ACC112 (cell line): ENCODE data around the gene MT2A.

Experiments used
- H2AFZ ChIP-seq: fragments of 200-600 bp; sonication (generic); one replicate; pipeline ENCODE4 v1.6.0; 2017; ENCODE audit warnings: antibody characterized with exemption, low read length; ENCODE audit not compliant: unreplicated experiment
- H3K27ac ChIP-seq: fragments of 200-600 bp; sonication (generic); 2 replicates; pipeline ENCODE4 v1.5.1; 2014; ENCODE audit warnings: low read depth, mild to moderate bottlenecking, antibody characterized with exemption, low read length, moderate library complexity
- H3K27me3 ChIP-seq: fragments of 200-600 bp; sonication (generic); 2 replicates; pipeline ENCODE4 v1.6.1; 2014; ENCODE audit warnings: mild to moderate bottlenecking, antibody characterized with exemption, low read length, moderate library complexity, mixed read lengths; ENCODE audit not compliant: insufficient read depth
- H3K36me3 ChIP-seq: fragments of 200-600 bp; sonication (generic); 2 replicates; pipeline ENCODE4 v1.6.1; 2016; ENCODE audit warnings: mild to moderate bottlenecking, antibody characterized with exemption, low read length, moderate library complexity, mixed read lengths; ENCODE audit not compliant: insufficient read depth
- H3K4me1 ChIP-seq: fragments of 200-600 bp; sonication (generic); one replicate; pipeline ENCODE4 v1.6.1; 2016; ENCODE audit warnings: low read length, mixed read lengths; ENCODE audit not compliant: insufficient read depth, unreplicated experiment, control insufficient read depth
- H3K4me3 ChIP-seq: fragments of 200-600 bp; sonication (generic); 2 replicates; pipeline ENCODE4 v1.5.1; 2014; ENCODE audit warnings: mild to moderate bottlenecking, low read depth, low read length
- H3K79me2 ChIP-seq: fragments of 200-600 bp; sonication (generic); one replicate; pipeline ENCODE4 v1.6.0; 2016; ENCODE audit warnings: low read length; ENCODE audit not compliant: control insufficient read depth, unreplicated experiment, insufficient read depth

MT2A gene

DNA sequence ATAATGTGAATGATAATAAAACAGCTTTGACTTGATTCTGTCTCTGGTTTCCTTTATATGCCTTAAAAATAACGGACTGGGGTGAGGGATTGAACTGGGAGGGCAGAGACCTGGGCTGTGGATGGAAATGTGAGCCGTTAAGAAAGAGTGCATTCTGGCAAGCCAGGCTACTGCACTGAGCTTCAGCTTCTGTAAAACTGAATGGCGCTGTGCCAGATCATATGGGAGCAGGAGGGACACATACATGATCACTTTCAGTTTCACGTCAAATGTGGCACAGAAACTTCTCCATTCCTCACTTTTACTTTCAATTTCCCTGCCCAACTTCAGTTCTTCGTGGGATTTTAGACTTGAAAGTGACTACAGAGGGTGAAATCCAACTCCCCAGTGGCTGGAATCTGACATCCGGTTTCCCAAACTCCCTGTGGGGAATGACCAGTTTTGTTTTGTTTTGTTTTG lies 1.1 kb downstream of the MT2A start:
- peak overlapping the region; percentile 92 for H3K4me3 ChIP-seq
- H3K36me3 ChIP-seq, result peaks cover 5% of the 10 kb centered on the region; the same call in 1 of the 2 replicates
- H3K27me3 ChIP-seq, result no peaks in the 10 kb centered on the region
- H2AFZ ChIP-seq, result no peak overlapping the region
- peaks cover 67% of the 10 kb centered on the region for H3K4me1 ChIP-seq
- H3K79me2 ChIP-seq, result peaks cover 18% of the 10 kb centered on the region
- H3K27ac ChIP-seq, result peak overlapping the region; percentile 99

DNA sequence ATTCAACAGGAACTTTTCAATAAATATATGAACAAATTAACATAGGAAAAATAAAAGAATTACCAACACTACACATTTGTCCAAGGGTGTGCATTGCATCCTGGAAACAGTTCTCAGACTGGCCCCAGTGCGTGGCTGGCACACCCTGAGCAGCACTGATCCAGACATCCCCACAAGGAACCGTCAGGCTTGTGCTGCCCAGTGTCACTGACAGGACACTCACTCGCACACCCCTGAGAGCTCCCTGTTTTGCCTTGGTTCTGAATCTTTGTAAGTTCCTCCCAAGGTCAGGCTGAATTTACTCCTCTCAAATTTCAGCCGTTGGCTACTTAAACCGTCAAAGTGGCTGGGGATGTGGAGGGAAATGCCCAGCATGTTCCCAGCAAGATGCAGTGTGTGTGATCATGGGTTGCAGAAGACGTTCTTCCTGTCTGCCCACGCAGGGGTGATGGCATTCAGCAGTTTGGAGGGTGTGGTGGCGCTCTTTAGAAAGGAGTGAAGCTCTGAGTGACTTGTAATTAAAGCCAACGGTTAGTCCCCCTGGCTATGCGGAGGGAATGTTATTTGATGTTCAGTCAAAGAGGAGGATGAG lies 1.7 kb downstream of the MT2A start:
- Histone ChIP-seq H3K27ac (peak overlapping the region; percentile 99), H3K27me3 (no peaks in the 10 kb centered on the region), H2AFZ (no peak overlapping the region), H3K36me3 (peaks cover 5% of the 10 kb centered on the region; the same call in 1 of the 2 replicates), H3K79me2 (peaks cover 18% of the 10 kb centered on the region), H3K4me1 (peaks cover 71% of the 10 kb centered on the region), H3K4me3 (peak overlapping the region; percentile 92)

DNA sequence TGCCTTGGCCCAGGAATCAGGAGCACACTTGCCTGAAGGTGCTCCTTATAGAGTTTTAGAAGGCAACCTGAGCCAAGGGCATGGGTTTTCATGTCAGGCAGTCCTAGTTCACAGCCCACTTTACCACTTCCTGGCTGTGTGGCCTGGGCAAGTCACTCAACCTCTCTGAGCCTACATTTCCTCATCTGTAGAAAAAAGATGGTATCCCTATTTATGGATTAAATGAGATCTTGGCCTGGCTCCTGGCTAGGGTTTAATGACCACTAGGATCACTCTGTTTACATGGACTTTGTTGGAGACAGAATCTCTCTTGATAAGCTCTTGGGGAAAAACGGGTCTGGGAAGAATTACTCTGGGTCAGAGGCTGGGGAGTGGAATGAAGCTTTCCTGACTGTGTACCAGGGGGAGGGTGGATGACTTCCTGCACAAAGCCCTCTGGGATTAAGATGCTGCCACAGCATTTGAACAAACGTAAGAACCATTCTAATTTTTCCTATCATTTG lies 2.3 kb downstream of the MT2A start:
- H3K4me3 ChIP-seq, result peak overlapping the region; percentile 92
- H3K36me3 ChIP-seq, result peaks cover 5% of the 10 kb centered on the region; the same call in 1 of the 2 replicates
- no peak overlapping the region for H2AFZ ChIP-seq
- H3K4me1 ChIP-seq, result peaks cover 68% of the 10 kb centered on the region
- H3K27me3 ChIP-seq, result no peaks in the 10 kb centered on the region
- peak overlapping the region; percentile 99 for H3K27ac ChIP-seq
- H3K79me2 ChIP-seq, result peaks cover 18% of the 10 kb centered on the region

DNA sequence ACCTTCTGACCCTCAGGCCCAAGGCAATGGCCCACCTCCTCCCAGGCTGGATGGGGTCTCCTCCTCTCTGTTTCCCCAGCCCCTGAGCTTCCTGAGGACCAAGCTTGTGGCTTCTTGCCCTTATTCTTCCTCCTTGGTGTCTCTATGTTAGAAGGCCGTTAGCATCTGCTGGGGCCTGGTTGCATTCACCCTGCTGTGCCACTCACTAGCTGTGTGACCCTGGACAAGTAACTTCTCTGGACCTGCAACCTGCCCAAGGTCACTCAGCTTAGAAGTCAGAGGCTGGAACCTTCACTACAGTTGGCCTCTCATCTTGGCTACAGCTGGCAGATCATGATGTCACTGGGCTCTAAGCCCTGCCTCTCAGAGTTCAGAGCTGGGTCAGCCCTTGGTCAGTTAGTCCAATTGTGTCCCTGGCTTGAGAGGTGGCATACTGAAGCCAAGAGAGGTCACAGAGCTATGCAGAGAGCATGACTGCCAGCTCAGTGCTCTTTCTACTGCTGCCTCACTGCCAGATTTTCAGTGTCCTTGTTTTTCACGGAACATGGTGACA lies 3.0 kb downstream of the MT2A start:
- no peak overlapping the region for H2AFZ ChIP-seq
- H3K4me1 ChIP-seq, result peaks cover 61% of the 10 kb centered on the region
- peak overlapping the region; percentile 99 for H3K27ac ChIP-seq
- H3K27me3 ChIP-seq, result no peaks in the 10 kb centered on the region
- H3K4me3 ChIP-seq, result peak overlapping the region; percentile 92
- peaks cover 5% of the 10 kb centered on the region; the same call in 1 of the 2 replicates for H3K36me3 ChIP-seq
- H3K79me2 ChIP-seq, result peaks cover 18% of the 10 kb centered on the region

DNA sequence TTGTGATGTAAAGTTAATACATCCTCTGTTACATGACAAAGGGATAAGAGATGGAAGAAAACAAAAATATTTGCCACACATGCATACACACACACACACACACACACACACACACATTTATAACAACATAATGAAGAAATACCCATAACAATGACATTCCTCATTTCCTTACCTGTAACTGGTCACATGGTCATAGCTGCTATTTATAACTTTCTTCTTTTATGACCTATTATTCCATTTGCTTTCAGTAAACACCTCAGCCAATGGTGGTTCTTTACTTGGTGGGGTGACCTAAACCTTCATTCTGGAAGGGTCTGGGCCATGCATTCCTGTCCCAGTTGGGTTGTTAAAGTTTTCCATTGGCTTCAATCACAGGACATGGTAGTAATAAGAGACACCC lies 5.3 kb downstream of the MT2A start:
- Histone ChIP-seq H3K27ac (peak overlapping the region; percentile 99), H2AFZ (no peak overlapping the region), H3K79me2 (peaks cover 24% of the 10 kb centered on the region), H3K4me3 (peak overlapping the region; percentile 57), H3K4me1 (peaks cover 63% of the 10 kb centered on the region), H3K36me3 (peaks cover 2% of the 10 kb centered on the region; the same call in 1 of the 2 replicates), H3K27me3 (no peaks in the 10 kb centered on the region)

DNA sequence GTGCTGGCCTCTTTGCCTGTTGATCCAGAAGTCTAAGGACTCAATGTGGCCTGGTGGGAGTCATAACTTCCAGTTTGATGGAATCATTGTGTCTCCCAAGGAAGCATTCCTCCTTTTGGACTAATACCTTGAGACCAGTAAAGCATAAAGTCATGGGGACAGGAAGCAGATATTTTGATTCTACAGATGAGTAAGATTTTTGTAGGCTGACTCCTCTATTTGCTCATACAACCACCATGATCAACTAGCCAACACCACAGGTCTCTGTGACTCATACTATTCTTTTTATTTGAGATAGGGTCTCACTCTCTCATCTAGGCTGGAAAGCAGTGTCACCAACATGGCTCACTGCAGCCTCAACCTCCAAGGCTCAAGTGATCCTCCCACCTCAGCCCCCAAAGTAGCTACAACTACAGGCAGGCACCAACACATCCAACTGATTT lies 6.2 kb downstream of the MT2A start:
- Histone ChIP-seq H3K27me3 (no peaks in the 10 kb centered on the region), H3K4me3 (peak overlapping the region; percentile 57; the same call in 1 of the 2 replicates), H3K27ac (peak overlapping the region; percentile 99), H3K4me1 (peaks cover 65% of the 10 kb centered on the region), H3K36me3 (no peaks in the 10 kb centered on the region), H3K79me2 (peaks cover 17% of the 10 kb centered on the region), H2AFZ (no peak overlapping the region)

DNA sequence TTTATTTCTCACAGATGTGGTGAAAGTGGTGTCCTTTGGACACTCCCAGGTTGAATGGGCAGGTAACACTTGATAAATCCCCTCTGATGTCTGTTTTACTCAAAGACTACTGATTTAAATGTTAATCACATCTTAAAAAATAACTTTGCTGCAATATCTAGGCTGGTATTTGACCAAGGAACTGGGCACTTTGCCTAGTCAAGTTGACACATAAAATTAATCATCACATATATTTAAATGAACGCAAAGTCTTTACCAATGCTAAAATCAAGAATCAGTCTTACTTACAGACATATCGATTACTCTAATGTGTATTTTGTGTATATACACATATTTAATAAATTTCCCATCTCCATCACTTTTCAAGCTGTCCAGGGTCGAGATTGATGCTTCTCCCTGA lies 7.0 kb downstream of the MT2A start:
- peaks cover 61% of the 10 kb centered on the region for H3K4me1 ChIP-seq
- H2AFZ ChIP-seq, result no peak overlapping the region
- no peaks in the 10 kb centered on the region for H3K36me3 ChIP-seq
- H3K27me3 ChIP-seq, result no peaks in the 10 kb centered on the region
- H3K4me3 ChIP-seq, result peak overlapping the region; percentile 57; the same call in 1 of the 2 replicates
- peak overlapping the region; percentile 99 for H3K27ac ChIP-seq
- H3K79me2 ChIP-seq, result peaks cover 17% of the 10 kb centered on the region

DNA sequence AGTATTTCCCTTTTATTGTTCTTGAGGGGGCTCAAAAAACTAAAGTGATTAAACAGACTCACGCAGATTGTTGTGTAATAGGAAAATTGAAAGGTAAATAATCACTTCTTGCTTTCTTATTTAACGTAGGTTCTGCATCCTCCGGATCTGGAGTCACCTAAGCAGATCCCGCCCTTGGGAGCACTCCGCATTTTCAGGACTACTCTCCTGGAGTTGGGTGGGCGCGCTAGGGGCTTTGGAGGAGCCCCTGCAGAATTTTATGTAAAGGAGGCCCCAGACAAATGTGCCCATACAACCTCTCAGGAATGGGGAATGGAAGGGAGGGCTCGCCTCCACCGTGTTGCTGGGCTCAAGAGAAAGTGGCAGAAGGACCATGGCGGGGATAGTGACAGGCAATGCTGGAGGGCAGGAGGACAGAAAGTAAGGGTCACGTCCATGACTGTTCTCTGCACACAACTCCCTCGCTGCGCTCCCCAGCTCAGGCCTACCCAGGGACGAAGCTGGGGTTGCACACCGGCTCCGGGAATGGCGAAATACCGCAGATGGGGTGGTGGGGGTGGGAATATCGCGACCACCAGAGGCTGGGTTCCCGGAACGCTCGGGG lies 8.3 kb downstream of the MT2A start:
- H3K36me3 ChIP-seq, result no peaks in the 10 kb centered on the region
- H3K79me2 ChIP-seq, result peaks cover 17% of the 10 kb centered on the region
- H3K4me1 ChIP-seq, result peaks cover 47% of the 10 kb centered on the region
- no peak overlapping the region for H2AFZ ChIP-seq
- peak overlapping the region; percentile 80 for H3K4me3 ChIP-seq
- no peaks in the 10 kb centered on the region for H3K27me3 ChIP-seq
- no peak overlapping the region for H3K27ac ChIP-seq

DNA sequence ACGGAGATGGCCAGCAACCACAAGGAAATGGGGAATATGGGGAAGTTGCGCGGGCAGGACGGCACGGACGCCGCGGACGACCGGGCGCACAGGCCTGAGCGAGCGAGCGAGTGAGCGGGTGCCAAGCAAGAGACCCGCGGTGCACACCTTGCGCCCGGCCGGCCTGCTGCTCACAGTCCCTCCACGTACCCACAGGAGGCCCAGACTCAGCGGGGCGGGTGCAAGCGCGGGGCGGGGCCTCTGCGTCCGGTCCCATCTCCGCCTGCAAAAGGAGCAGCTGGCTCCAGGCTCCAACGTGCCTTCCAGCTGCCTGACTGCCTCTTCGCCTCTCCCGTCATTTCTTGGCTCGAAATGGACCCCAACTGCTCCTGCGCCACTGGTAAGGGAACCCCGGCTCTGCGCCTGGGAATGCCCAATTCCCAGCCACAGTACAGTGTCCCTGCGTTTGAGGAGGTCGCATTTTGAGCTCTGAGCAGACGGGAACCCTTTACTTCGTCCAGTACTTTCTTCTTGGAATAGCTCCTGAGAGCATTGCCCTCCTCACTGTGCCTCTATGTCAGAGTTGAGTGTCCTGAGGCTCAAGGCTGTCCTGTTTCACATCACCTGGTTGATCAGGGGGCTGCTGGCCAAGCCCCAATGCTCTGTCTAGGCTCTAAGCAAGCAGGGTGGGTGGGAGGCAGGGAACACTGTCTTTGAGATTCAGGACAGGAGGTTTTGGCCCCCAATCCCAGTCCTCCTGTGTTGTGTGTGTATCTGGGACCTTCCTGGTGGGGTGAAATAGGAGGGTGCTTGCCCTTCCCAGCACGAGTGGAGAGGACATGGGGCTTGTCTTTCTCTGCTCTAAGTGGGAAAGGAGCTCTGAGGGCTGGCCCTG lies 9.1 kb downstream of the MT2A start:
- peaks cover 17% of the 10 kb centered on the region for H3K79me2 ChIP-seq
- H2AFZ ChIP-seq, result peak overlapping the region; percentile 87
- H3K36me3 ChIP-seq, result no peaks in the 10 kb centered on the region
- H3K4me3 ChIP-seq, result peak overlapping the region; percentile 80
- H3K27ac ChIP-seq, result no peak overlapping the region
- peaks cover 41% of the 10 kb centered on the region for H3K4me1 ChIP-seq
- H3K27me3 ChIP-seq, result no peaks in the 10 kb centered on the region

DNA sequence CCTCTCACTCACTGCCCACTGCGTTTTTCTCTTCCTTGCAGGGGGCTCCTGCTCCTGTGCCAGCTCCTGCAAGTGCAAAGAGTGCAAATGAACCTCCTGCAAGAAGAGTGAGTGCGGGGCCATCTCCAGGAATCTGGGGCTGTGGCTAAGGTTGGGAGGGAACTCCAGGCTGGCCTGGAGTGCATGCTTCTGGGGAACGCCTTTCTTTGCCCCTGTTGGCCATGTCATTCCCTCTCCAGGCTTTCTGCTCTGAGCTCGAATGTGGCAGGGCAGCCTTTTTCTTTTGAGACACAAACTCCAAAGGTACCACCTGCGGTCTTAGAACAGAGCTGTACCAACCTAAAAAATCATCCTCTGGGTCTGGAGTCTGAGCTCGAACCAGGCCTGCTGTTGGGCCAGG lies 9.8 kb downstream of the MT2A start:
- no peak overlapping the region for H2AFZ ChIP-seq
- H3K4me3 ChIP-seq, result peak overlapping the region; percentile 80
- no peaks in the 10 kb centered on the region for H3K36me3 ChIP-seq
- H3K27ac ChIP-seq, result no peak overlapping the region
- peaks cover 17% of the 10 kb centered on the region for H3K79me2 ChIP-seq
- H3K4me1 ChIP-seq, result peaks cover 35% of the 10 kb centered on the region
- H3K27me3 ChIP-seq, result no peaks in the 10 kb centered on the region
